Measurements from ENCODE around the gene CPZ.

- TF ChIP-seq CTCF (IDR thresholded peaks at IDR 0.05) (no peak), EZH2 (IDR thresholded peaks at IDR 0.05) (no peak), EZH2phosphoT487 (IDR thresholded peaks at IDR 0.05) (no peak)
These were observed 37.9 kb upstream of the CPZ start for GRCh38 chr4:8554555-8555100.
